OCI-LY7 (cell line): ENCODE data around the gene GRID1. TPM values are rescaled to one million over a fixed set of nuclear protein-coding genes. Genes with fewer than 3 reads are reported as not detected.

Experiments
- BruUV-seq: library from RNA; stranded (reverse); fragments of 400-500 nt; replicated peaks from 2 replicates; lab custom pipeline; 2021; lab: Mats Ljungman, UMichigan
- CTCF ChIA-PET: fragments of 300-600 bp; sonication (Branson Sonifier 250); formaldehyde crosslinking; loops from one replicate; lab custom pipeline; 2022; ENCODE audit warnings: antibody characterized with exemption; ENCODE audit not compliant: unreplicated experiment; lab: Charles Lee
- POLR2A ChIA-PET: fragments of 300-600 bp; sonication (Branson Sonifier 250); formaldehyde crosslinking; loops from one replicate; lab custom pipeline; 2022; ENCODE audit warnings: antibody characterized with exemption; lab: Charles Lee
- DNase-seq: peaks from one replicate; pipeline ENCODE4 v3.0.0-alpha.2; 2015; ENCODE audit warnings: low spot score
- H2AFZ ChIP-seq: fragments of 200-600 bp; sonication (generic), shearing (Covaris generic); 2 replicates; pipeline ENCODE4 v1.6.1; 2014; ENCODE audit warnings: mild to moderate bottlenecking, antibody characterized with exemption, low read length, moderate library complexity
- H3K27ac ChIP-seq: fragments of 200-600 bp; sonication (generic); 2 replicates; pipeline ENCODE4 v1.5.1; 2014; ENCODE audit warnings: mixed run types, low read depth, mild to moderate bottlenecking, moderate library complexity, low read length, inconsistent platforms; ENCODE audit not compliant: poor library complexity, severe bottlenecking
- H3K36me3 ChIP-seq: fragments of 200-600 bp; sonication (generic); 2 replicates; pipeline ENCODE4 v1.6.1; 2014; ENCODE audit warnings: mild to moderate bottlenecking, antibody characterized with exemption, low read length, moderate library complexity, mixed read lengths; ENCODE audit not compliant: insufficient read depth
- H3K4me1 ChIP-seq: fragments of 200-600 bp; sonication (generic); 2 replicates; pipeline ENCODE4 v1.5.1; 2014; ENCODE audit warnings: mild to moderate bottlenecking, low read length; ENCODE audit not compliant: insufficient read depth, poor library complexity, severe bottlenecking
- H3K4me2 ChIP-seq: fragments of 200-600 bp; sonication (generic); 2 replicates; pipeline ENCODE4 v1.6.1; 2014; ENCODE audit warnings: mild to moderate bottlenecking, low read length
- H3K4me3 ChIP-seq: fragments of 200-600 bp; sonication (generic); 2 replicates; pipeline ENCODE4 v1.5.1; 2014; ENCODE audit warnings: mild to moderate bottlenecking, low read depth, low read length; ENCODE audit not compliant: poor library complexity, severe bottlenecking
- H3K79me2 ChIP-seq: fragments of 200-600 bp; sonication (generic); 2 replicates; pipeline ENCODE4 v1.6.1; 2016; ENCODE audit warnings: low read depth, mild to moderate bottlenecking, low read length, moderate library complexity, mixed read lengths; ENCODE audit not compliant: insufficient read depth
- H3K9me2 ChIP-seq: fragments of 200-600 bp; sonication (generic); 2 replicates; pipeline ENCODE4 v1.6.1; 2016; ENCODE audit warnings: mild to moderate bottlenecking, low read length, mixed read lengths; ENCODE audit not compliant: insufficient read depth
- H3K9me3 ChIP-seq: fragments of 200-600 bp; sonication (generic); 2 replicates; pipeline ENCODE4 v1.6.1; 2014; ENCODE audit warnings: mild to moderate bottlenecking, mixed run types, low read length, mixed read lengths
- H4K20me1 ChIP-seq: fragments of 200-600 bp; sonication (generic); 2 replicates; pipeline ENCODE4 v1.6.1; 2014; ENCODE audit warnings: mild to moderate bottlenecking, antibody characterized with exemption, low read length, moderate library complexity, mixed read lengths; ENCODE audit not compliant: insufficient read depth
- EZH2phosphoT487 ChIP-seq: fragments of 200-600 bp; sonication (generic); IDR thresholded peaks from 2 replicates; pipeline ENCODE4 v1.6.1; 2018; ENCODE audit warnings: low read depth, borderline replicate concordance, mild to moderate bottlenecking, mixed run types, antibody characterized with exemption, low read length, moderate library complexity, mixed read lengths
- intact Hi-C: fragments of 100-400 bp; cut with micrococcal nuclease; formaldehyde crosslinking; loops from one replicate; pipeline ENCODE4 v1.10.0; 2022; ENCODE audit not compliant: unreplicated experiment
- total RNA-seq, 2 experiments: library from RNA; depleted of rRNA in 1 of 2; stranded (reverse); fragments of >200 nt in 1 of 2; shearing (Covaris generic) in 1 of 2; gene quantifications; 2 replicates each; pipeline ENCODE4 v1.2.3, GENCODE V29; 2014 to 2022
- TF ChIP-seq, protein P1 (sequence below): fragments of 200-600 bp; sonication (generic); conservative IDR thresholded peaks from 2 replicates; pipeline ENCODE4 v1.5.1; 2014; ENCODE audit warnings: mild to moderate bottlenecking, antibody characterized with exemption, low read length, moderate library complexity, mixed read lengths

The GRID1 gene
- total RNA-seq, 2 experiments from 2014 or later, result 1.6 to 3.7 TPM

DNA sequence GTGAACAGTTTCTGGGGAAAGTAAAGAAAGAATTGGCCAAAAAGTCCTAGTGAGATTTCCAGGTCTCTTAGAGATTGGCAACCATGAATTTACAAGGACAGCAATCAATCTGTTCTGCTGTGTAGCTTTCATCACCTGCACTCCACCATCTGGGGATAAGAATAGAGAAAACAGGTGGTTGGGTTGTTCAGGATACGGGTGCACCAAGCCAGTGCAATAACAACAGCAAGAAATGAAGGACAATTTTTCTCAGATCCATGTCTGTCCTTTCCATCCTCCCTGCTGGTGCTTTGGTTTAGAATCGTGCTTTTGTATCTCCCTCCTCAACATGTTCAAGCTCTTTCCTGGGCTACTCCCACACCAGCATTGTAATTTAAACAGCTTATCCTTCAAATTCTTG is 787.7 kb downstream of the GRID1 start:
- H3K27ac ChIP-seq, result no peak overlapping the region

DNA sequence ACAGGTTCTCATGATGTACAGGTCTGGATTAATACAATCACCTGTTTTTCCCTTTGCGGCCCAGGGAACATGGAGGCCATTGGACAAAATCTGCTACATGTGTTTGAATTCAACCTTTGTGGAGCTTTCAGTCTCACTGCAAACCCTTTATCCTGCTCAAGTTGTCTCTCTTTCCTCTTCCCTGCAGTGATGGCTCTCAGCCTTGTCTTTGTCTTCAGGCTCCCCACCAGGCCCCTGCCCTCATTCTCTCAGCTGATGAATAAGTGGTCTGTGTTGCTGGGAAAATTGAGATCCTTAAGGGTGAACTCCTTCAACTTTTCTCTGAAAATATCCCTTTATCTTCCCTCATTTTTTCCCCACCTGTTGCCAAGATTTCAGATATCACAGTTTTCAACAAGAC is 791.2 kb downstream of the GRID1 start:
- no peak for DNase-seq
- Histone ChIP-seq H4K20me1 (no peaks in the 10 kb centered on the region), H3K4me1 (no peaks in the 10 kb centered on the region), H3K79me2 (no peaks in the 10 kb centered on the region), H3K4me2 (no peak overlapping the region), H3K4me3 (no peak overlapping the region), H3K9me3 (no peaks in the 10 kb centered on the region), H3K9me2 (no peaks in the 10 kb centered on the region), H3K27ac (no peak overlapping the region), H2AFZ (no peak overlapping the region), H3K36me3 (no peaks in the 10 kb centered on the region)
- no TSS peak for BruUV-seq
- TF ChIP-seq, protein P1, sequence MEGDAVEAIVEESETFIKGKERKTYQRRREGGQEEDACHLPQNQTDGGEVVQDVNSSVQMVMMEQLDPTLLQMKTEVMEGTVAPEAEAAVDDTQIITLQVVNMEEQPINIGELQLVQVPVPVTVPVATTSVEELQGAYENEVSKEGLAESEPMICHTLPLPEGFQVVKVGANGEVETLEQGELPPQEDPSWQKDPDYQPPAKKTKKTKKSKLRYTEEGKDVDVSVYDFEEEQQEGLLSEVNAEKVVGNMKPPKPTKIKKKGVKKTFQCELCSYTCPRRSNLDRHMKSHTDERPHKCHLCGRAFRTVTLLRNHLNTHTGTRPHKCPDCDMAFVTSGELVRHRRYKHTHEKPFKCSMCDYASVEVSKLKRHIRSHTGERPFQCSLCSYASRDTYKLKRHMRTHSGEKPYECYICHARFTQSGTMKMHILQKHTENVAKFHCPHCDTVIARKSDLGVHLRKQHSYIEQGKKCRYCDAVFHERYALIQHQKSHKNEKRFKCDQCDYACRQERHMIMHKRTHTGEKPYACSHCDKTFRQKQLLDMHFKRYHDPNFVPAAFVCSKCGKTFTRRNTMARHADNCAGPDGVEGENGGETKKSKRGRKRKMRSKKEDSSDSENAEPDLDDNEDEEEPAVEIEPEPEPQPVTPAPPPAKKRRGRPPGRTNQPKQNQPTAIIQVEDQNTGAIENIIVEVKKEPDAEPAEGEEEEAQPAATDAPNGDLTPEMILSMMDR, result no peak
- TF ChIP-seq EZH2phosphoT487, result no peak
- POLR2A ChIA-PET, result no interaction called here
- CTCF ChIA-PET, result no interaction called here
- intact Hi-C loops, result no loop called here

More for the DNA sequence above, 787.7 kb downstream of the GRID1 start:
- ChIA-PET POLR2A (no interaction called here), CTCF (no interaction called here)
- Histone ChIP-seq H4K20me1 (no peaks in the 10 kb centered on the region), H3K36me3 (no peaks in the 10 kb centered on the region), H3K9me3 (no peaks in the 10 kb centered on the region), H3K9me2 (no peaks in the 10 kb centered on the region), H3K4me3 (no peak overlapping the region), H3K4me2 (no peak overlapping the region), H3K79me2 (no peaks in the 10 kb centered on the region), H2AFZ (no peak overlapping the region), H3K4me1 (no peaks in the 10 kb centered on the region)
- DNase-seq, result no peak
- no TSS peak for BruUV-seq
- intact Hi-C loops, result no loop called here
- no peak for TF ChIP-seq EZH2phosphoT487
- TF ChIP-seq, protein P1, result no peak

DNA sequence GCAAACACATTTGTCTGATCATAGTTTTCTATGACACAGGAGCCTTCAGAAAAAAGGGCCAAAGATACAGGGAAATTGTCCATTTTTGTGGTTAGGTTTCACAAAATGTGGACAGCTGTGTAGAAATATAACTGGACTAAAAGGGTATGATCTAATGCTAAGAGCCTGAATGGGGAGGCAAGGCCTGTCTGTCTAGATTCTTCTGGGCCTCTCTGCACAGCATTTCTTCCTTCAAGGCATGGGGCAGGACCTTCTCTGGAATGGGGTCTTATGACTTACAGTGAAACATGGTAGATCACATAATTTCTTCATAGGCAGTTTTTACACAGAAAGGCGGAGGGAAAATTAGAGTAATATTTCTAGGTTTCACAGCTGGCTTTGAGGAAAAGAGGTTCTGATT is 795.7 kb downstream of the GRID1 start:
- intact Hi-C loops, result no loop called here
- no peak overlapping the region for H2AFZ ChIP-seq
- ChIA-PET CTCF (no interaction called here), POLR2A (no interaction called here)
- BruUV-seq, result no TSS peak
- no peaks in the 10 kb centered on the region for H3K79me2 ChIP-seq
- H3K4me1 ChIP-seq, result no peaks in the 10 kb centered on the region
- H4K20me1 ChIP-seq, result no peaks in the 10 kb centered on the region
- H3K36me3 ChIP-seq, result no peaks in the 10 kb centered on the region
- no peak for DNase-seq
- H3K27ac ChIP-seq, result no peak overlapping the region
- no peak overlapping the region for H3K4me3 ChIP-seq
- no peak for TF ChIP-seq EZH2phosphoT487
- TF ChIP-seq, protein P1, result no peak
- no peaks in the 10 kb centered on the region for H3K9me3 ChIP-seq
- no peaks in the 10 kb centered on the region for H3K9me2 ChIP-seq
- no peak overlapping the region for H3K4me2 ChIP-seq
